ENCODE data around the gene IFNAR1.

GRCh38 chr21:33378081-33378480 is 53.3 kb downstream of the IFNAR1 start:
- TF ChIP-seq ARHGAP35 (IDR thresholded peaks at IDR 0.05; ENCODE audit: partially characterized antibody) = no peak
- TF ChIP-seq SMAD3 (CRISPR knock-in tag; conservative IDR thresholded peaks at IDR 0.05) = no peak
- no peak for TF ChIP-seq SP1 (CRISPR knock-in tag; IDR thresholded peaks at IDR 0.05)
- no peak for TF ChIP-seq SNIP1 (IDR thresholded peaks at IDR 0.05; ENCODE audit: low read depth)
- TF ChIP-seq POLR2A (conservative IDR thresholded peaks at IDR 0.05) = no peak
- TF ChIP-seq ZBTB40 (IDR thresholded peaks at IDR 0.05) = no peak
- no peak for TF ChIP-seq ZBTB40 (CRISPR knock-in tag; IDR thresholded peaks at IDR 0.05)
- no peak for TF ChIP-seq KAT8 (IDR thresholded peaks at IDR 0.05; ENCODE audit: low read depth)
- no peak for TF ChIP-seq GABPB1 (CRISPR knock-in tag; IDR thresholded peaks at IDR 0.05)
- TF ChIP-seq ZNF12 (CRISPR knock-in tag; IDR thresholded peaks at IDR 0.05) = no peak
